HEK293 (cell line): ENCODE measurements around the gene FES.

Experiments used
- CTCF ChIA-PET: fragments of 350-600 bp; formaldehyde crosslinking; extraction: SDS; loops from one replicate; lab custom pipeline; 2021; ENCODE audit warnings: antibody characterized with exemption; lab: Yijun Ruan, JAX
- POLR2A ChIA-PET: fragments of 300-600 bp; formaldehyde crosslinking; extraction: SDS; loops from one replicate; lab custom pipeline; 2020; ENCODE audit warnings: antibody characterized with exemption, inconsistent platforms; lab: Yijun Ruan, JAX
- H3K27ac ChIP-seq: fragments of 200-500 bp; sonication (Bioruptor generic); 2 replicates; pipeline ENCODE4 v1.5.1; 2014; ENCODE audit warnings: low read depth, low read length, control low read depth, inconsistent platforms; ENCODE audit errors: extremely low read depth
- H3K36me3 ChIP-seq, 2 experiments: fragments of 200-500 bp in 1 of 2; sonication (Bioruptor generic) in 1 of 2; 1 replicate in 1 of 2; 2 replicates in 1 of 2; pipeline ENCODE4 v1.5.1; 2014 to 2017; ENCODE audit warnings: inconsistent platforms in 2 of 2, low read length in 2 of 2; ENCODE audit not compliant: control insufficient read depth in 2 of 2, insufficient read depth in 1 of 2
- H3K4me1 ChIP-seq: fragments of 200-500 bp; sonication (Bioruptor generic); 2 replicates; pipeline ENCODE4 v1.5.1; 2014; ENCODE audit warnings: mild to moderate bottlenecking, low read length, inconsistent platforms; ENCODE audit not compliant: control insufficient read depth, insufficient read depth
- H3K4me3 ChIP-seq: 2 replicates; pipeline ENCODE4 v1.5.1; 2011; ENCODE audit warnings: low read depth, mild to moderate bottlenecking, control low read depth, low read length, moderate library complexity
- H3K9me3 ChIP-seq: fragments of 200-500 bp; sonication (Bioruptor generic); 2 replicates; pipeline ENCODE4 v1.5.1; 2014; ENCODE audit warnings: low read depth, low read length, inconsistent platforms; ENCODE audit not compliant: control insufficient read depth, insufficient read depth
- GLIS2 ChIP-seq: fragments of 450-650 bp; formaldehyde crosslinking; IDR thresholded peaks from 2 replicates; pipeline ENCODE4 v1.5.1; 2016; ENCODE audit warnings: missing biosample characterization, missing genetic modification characterization
- KLF1 ChIP-seq: fragments of 450-650 bp; formaldehyde crosslinking; IDR thresholded peaks from 2 replicates; pipeline ENCODE4 v1.5.1; 2016; ENCODE audit warnings: missing biosample characterization, missing genetic modification characterization
- KLF16 ChIP-seq: fragments of 450-650 bp; formaldehyde crosslinking; IDR thresholded peaks from 2 replicates; pipeline ENCODE4 v1.5.1; 2017; ENCODE audit warnings: missing biosample characterization, missing genetic modification characterization
- KLF7 ChIP-seq: fragments of 450-650 bp; formaldehyde crosslinking; IDR thresholded peaks from 2 replicates; pipeline ENCODE4 v1.5.1; 2016; ENCODE audit warnings: missing biosample characterization, missing genetic modification characterization, borderline replicate concordance
- PRDM1 ChIP-seq: fragments of 450-650 bp; formaldehyde crosslinking; IDR thresholded peaks from 2 replicates; pipeline ENCODE4; 2016; ENCODE audit warnings: missing biosample characterization, missing genetic modification characterization
- TCF7L2 ChIP-seq: IDR thresholded peaks from 2 replicates; pipeline ENCODE4 v1.6.1; 2011; ENCODE audit warnings: low read depth, mild to moderate bottlenecking, inconsistent platforms, low read length, moderate library complexity, borderline replicate concordance
- YY2 ChIP-seq: fragments of 450-650 bp; formaldehyde crosslinking; IDR thresholded peaks from 2 replicates; pipeline ENCODE4 v1.5.1; 2016; ENCODE audit warnings: missing biosample characterization, missing genetic modification characterization
- ZBTB8A ChIP-seq: fragments of 450-650 bp; formaldehyde crosslinking; IDR thresholded peaks from 2 replicates; pipeline ENCODE4 v1.5.1; 2016; ENCODE audit warnings: missing biosample characterization, missing genetic modification characterization
- ZNF10 ChIP-seq: fragments of 450-650 bp; formaldehyde crosslinking; IDR thresholded peaks from 2 replicates; pipeline ENCODE4 v1.5.1; 2017; ENCODE audit warnings: missing biosample characterization, missing genetic modification characterization
- ZNF2 ChIP-seq: fragments of 450-650 bp; formaldehyde crosslinking; IDR thresholded peaks from 2 replicates; pipeline ENCODE4 v1.5.1; 2016; ENCODE audit warnings: missing biosample characterization, missing genetic modification characterization
- ZNF600 ChIP-seq: fragments of 450-650 bp; formaldehyde crosslinking; IDR thresholded peaks from 2 replicates; pipeline ENCODE4 v1.5.1; 2016; ENCODE audit warnings: missing biosample characterization, missing genetic modification characterization
- ZNF677 ChIP-seq: fragments of 450-650 bp; IDR thresholded peaks from 2 replicates; pipeline ENCODE4 v1.5.0; 2018; ENCODE audit warnings: missing biosample characterization, mild to moderate bottlenecking, missing genetic modification characterization, moderate library complexity
- ZNF692 ChIP-seq: fragments of 450-650 bp; formaldehyde crosslinking; IDR thresholded peaks from 2 replicates; pipeline ENCODE4 v1.5.1; 2016; ENCODE audit warnings: missing biosample characterization, missing genetic modification characterization
- ZSCAN16 ChIP-seq: fragments of 450-650 bp; formaldehyde crosslinking; IDR thresholded peaks from 2 replicates; pipeline ENCODE4 v1.5.1; 2016; ENCODE audit warnings: missing biosample characterization, missing genetic modification characterization
- TF ChIP-seq, protein P1 (sequence below): fragments of 450-650 bp; formaldehyde crosslinking; IDR thresholded peaks from 2 replicates; pipeline ENCODE4 v1.5.1; 2016; ENCODE audit warnings: missing biosample characterization, missing genetic modification characterization
- TF ChIP-seq, protein P2 (sequence below): fragments of 450-650 bp; formaldehyde crosslinking; IDR thresholded peaks from 2 replicates; pipeline ENCODE4 v1.5.1; 2016; ENCODE audit warnings: missing biosample characterization, missing genetic modification characterization

Gene FES

DNA sequence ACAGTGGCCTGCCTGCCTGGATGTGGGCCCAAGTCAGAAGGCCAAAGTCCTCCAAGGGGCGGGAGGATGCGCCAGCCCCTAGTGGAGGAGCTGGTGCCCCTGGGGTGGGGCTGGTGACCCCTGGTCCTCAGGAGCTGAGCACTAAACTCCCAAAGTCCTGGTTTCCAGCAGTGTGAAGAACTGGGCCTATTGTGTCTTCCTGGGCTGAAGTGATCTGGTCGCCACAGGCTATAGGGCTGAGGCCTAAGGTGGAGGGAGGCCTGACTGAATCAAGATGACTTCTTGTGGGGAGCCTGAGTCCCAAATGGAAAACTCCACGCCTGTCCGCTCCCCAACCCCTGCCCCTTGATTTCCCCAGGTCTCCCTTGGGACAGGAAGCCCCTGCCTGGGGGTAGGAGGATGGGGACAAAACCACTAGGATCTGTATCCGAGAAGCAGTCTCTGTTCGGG, 753 bp upstream of the FES start:
- no peaks in the 10 kb centered on the region for H3K4me1 ChIP-seq
- H3K9me3 ChIP-seq: no peaks in the 10 kb centered on the region
- CTCF ChIA-PET: interaction anchor here (0.6 to 4.0 kb wide), 2 partner anchors 235 to 265 kb away, joined by 3 to 44 read pairs; no protein-coding TSS in a partner anchor
- POLR2A ChIA-PET: no interaction called here
- TF ChIP-seq ZBTB8A (tag by site-specific recombination): 0 out of 2 replicates have a peak, but pooled peaks have one; percentile 11
- TF ChIP-seq ZNF600 (tag by site-specific recombination): 0 out of 2 replicates have a peak, but pooled peaks have one; percentile 15
- TF ChIP-seq, protein P1, sequence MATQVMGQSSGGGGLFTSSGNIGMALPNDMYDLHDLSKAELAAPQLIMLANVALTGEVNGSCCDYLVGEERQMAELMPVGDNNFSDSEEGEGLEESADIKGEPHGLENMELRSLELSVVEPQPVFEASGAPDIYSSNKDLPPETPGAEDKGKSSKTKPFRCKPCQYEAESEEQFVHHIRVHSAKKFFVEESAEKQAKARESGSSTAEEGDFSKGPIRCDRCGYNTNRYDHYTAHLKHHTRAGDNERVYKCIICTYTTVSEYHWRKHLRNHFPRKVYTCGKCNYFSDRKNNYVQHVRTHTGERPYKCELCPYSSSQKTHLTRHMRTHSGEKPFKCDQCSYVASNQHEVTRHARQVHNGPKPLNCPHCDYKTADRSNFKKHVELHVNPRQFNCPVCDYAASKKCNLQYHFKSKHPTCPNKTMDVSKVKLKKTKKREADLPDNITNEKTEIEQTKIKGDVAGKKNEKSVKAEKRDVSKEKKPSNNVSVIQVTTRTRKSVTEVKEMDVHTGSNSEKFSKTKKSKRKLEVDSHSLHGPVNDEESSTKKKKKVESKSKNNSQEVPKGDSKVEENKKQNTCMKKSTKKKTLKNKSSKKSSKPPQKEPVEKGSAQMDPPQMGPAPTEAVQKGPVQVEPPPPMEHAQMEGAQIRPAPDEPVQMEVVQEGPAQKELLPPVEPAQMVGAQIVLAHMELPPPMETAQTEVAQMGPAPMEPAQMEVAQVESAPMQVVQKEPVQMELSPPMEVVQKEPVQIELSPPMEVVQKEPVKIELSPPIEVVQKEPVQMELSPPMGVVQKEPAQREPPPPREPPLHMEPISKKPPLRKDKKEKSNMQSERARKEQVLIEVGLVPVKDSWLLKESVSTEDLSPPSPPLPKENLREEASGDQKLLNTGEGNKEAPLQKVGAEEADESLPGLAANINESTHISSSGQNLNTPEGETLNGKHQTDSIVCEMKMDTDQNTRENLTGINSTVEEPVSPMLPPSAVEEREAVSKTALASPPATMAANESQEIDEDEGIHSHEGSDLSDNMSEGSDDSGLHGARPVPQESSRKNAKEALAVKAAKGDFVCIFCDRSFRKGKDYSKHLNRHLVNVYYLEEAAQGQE: no peak
- no peak overlapping the region for H3K4me3 ChIP-seq
- peak overlapping the region; percentile 2; the same call in 1 of the 2 replicates for H3K27ac ChIP-seq
- peaks cover 6 to 45% of the 10 kb centered on the region in 2 experiments; a peak in 2 of 3 replicates for H3K36me3 ChIP-seq

DNA sequence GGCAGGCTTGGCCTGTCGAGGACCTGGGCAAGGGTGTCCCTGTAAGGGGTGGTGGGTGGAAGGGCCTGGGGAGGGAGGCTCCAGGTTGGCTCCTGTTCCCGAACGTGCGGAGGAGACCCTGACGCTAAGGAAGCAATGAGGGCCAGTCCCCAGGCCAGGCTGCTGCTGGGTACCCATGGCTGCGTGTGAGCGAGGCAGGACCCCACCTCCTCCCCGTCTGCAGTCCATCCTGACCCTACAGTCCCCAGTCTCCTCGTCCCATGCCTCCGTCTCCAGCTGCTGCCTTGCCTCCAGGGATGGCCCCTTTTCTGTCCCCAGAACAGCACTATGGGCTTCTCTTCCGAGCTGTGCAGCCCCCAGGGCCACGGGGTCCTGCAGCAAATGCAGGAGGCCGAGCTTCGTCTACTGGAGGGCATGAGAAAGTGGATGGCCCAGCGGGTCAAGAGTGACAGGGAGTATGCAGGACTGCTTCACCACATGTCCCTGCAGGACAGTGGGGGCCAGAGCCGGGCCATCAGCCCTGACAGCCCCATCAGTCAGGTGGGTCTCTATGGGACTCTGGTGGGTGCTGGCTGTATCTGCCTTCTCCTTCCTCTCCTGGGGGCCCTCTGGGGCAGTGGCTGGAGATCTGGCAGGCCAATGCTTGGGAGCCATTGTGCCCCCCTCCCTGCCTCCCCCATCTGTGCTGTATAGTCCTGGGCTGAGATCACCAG, 571 bp downstream of the FES start:
- H3K4me1 ChIP-seq: no peaks in the 10 kb centered on the region
- H3K4me3 ChIP-seq: no peak overlapping the region
- ChIA-PET CTCF (interaction anchor here (0.6 to 4.0 kb wide), 34 partner anchors 10 to 591 kb away, joined by 3 to 44 read pairs (median 6); partner anchors contain the start of genes BLM and FURIN), POLR2A (interaction anchor here (0.6 to 1.6 kb wide), 6 partner anchors 10 to 898 kb away, joined by 3 to 6 read pairs (median 3); no protein-coding TSS in a partner anchor)
- TF ChIP-seq ZSCAN16: no peak
- TF ChIP-seq, protein P2, sequence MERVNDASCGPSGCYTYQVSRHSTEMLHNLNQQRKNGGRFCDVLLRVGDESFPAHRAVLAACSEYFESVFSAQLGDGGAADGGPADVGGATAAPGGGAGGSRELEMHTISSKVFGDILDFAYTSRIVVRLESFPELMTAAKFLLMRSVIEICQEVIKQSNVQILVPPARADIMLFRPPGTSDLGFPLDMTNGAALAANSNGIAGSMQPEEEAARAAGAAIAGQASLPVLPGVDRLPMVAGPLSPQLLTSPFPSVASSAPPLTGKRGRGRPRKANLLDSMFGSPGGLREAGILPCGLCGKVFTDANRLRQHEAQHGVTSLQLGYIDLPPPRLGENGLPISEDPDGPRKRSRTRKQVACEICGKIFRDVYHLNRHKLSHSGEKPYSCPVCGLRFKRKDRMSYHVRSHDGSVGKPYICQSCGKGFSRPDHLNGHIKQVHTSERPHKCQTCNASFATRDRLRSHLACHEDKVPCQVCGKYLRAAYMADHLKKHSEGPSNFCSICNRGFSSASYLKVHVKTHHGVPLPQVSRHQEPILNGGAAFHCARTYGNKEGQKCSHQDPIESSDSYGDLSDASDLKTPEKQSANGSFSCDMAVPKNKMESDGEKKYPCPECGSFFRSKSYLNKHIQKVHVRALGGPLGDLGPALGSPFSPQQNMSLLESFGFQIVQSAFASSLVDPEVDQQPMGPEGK (tag by site-specific recombination): 0 out of 2 replicates have a peak, but pooled peaks have one; percentile 10
- peak; percentile 44; the same call in 1 of the 2 replicates for TF ChIP-seq GLIS2
- peaks cover 1 to 32% of the 10 kb centered on the region in 2 experiments; a peak in 2 of 3 replicates for H3K36me3 ChIP-seq
- H3K27ac ChIP-seq: no peak overlapping the region
- H3K9me3 ChIP-seq: no peaks in the 10 kb centered on the region

DNA sequence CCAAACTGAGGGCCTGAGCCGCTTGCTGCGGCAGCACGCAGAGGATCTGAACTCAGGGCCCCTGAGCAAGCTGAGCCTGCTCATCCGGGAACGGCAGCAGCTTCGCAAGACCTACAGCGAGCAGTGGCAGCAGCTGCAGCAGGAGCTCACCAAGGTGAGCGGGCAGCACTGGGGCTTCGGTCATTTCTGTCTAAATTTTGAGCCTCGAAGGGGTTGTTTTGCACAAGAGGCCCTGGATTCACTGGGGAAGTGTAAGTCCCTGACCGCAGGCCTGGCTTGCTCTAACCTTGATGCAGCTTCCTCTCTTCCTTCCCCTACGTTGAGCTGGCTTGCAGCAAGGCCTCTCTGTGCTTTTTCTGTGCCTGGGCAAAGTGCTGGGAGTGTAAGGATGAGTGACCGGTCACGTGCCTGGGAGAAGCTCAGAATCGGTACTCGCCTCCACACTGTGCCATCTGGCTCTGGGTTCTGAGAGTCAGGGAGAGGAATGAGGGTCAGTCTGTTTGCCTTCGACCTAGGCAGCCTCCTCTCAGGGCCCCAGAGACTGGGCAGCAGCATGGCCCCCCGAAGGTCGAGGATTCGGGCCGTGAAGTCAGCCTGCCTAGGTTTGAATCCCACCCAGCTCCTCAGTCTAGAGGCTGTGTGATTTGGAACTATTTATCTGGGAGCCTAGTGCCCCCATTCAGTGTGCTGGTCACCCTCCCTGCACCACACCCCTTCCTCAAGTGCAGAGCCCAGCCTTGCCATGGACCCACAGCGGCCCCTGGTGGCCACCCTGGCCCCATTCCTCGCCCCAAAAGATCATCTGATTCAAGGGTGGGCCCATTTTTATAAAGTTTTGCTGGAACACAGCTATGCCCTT, 1.4 kb downstream of the FES start:
- ChIA-PET CTCF (interaction anchor here (0.6 to 4.0 kb wide), 90 partner anchors 10 to 1196 kb away, joined by 3 to 44 read pairs (median 4); partner anchors contain the start of genes BLM, FURIN, HDDC3 and UNC45A), POLR2A (interaction anchor here (0.6 to 1.6 kb wide), 6 partner anchors 10 to 899 kb away, joined by 3 to 6 read pairs (median 3); partner anchors contain the start of gene BLM)
- peaks cover 0 to 24% of the 10 kb centered on the region in 2 experiments; a peak in 1 of 3 replicates for H3K36me3 ChIP-seq
- H3K27ac ChIP-seq: no peak overlapping the region
- no peak overlapping the region for H3K4me3 ChIP-seq
- H3K9me3 ChIP-seq: no peaks in the 10 kb centered on the region
- no peaks in the 10 kb centered on the region for H3K4me1 ChIP-seq
- TF ChIP-seq PRDM1 (tag by site-specific recombination): no peak
- TF ChIP-seq ZNF600 (tag by site-specific recombination): peak; percentile 55
- TF ChIP-seq KLF7 (tag by site-specific recombination): peak; percentile 55; the same call in 1 of the 2 replicates
- TF ChIP-seq YY2 (tag by site-specific recombination): no peak
- peak; percentile 86 for TF ChIP-seq KLF1 (tag by site-specific recombination)
- TF ChIP-seq, protein P2 (tag by site-specific recombination): peak; percentile 57; the same call in 1 of the 2 replicates
- no peak for TF ChIP-seq TCF7L2
- TF ChIP-seq ZNF2 (tag by site-specific recombination): peak; percentile 81; the same call in 1 of the 2 replicates
- 0 out of 2 replicates have a peak, but pooled peaks have one; percentile 43 for TF ChIP-seq ZNF10
- TF ChIP-seq KLF16 (tag by site-specific recombination): peak; percentile 25; the same call in 1 of the 2 replicates
- TF ChIP-seq ZNF677 (tag by site-specific recombination): no peak
- TF ChIP-seq ZNF692: peak; percentile 92
